Testis (tissue), 2 donors: Measurements from ENCODE around the gene ALDH5A1.

ENCODE experiments used
- POLR2A ChIP-seq: fragments of 450-650 bp; IDR thresholded peaks from one replicate; pipeline ENCODE4 v1.6.1; 2017; ENCODE audit warnings: antibody characterized with exemption, mild to moderate bottlenecking, moderate library complexity
- TF ChIP-seq, protein P1 (sequence below), 3 experiments: fragments of 450-650 bp in 2 of 3; fragments of 200-600 bp in 1 of 3; sonication (generic) in 1 of 3; IDR thresholded peaks; one replicate each; pipeline ENCODE4 v1.5.1; 2016 to 2019; ENCODE audit warnings: antibody characterized with exemption in 3 of 3, mild to moderate bottlenecking in 2 of 3, moderate library complexity in 1 of 3

DNA sequence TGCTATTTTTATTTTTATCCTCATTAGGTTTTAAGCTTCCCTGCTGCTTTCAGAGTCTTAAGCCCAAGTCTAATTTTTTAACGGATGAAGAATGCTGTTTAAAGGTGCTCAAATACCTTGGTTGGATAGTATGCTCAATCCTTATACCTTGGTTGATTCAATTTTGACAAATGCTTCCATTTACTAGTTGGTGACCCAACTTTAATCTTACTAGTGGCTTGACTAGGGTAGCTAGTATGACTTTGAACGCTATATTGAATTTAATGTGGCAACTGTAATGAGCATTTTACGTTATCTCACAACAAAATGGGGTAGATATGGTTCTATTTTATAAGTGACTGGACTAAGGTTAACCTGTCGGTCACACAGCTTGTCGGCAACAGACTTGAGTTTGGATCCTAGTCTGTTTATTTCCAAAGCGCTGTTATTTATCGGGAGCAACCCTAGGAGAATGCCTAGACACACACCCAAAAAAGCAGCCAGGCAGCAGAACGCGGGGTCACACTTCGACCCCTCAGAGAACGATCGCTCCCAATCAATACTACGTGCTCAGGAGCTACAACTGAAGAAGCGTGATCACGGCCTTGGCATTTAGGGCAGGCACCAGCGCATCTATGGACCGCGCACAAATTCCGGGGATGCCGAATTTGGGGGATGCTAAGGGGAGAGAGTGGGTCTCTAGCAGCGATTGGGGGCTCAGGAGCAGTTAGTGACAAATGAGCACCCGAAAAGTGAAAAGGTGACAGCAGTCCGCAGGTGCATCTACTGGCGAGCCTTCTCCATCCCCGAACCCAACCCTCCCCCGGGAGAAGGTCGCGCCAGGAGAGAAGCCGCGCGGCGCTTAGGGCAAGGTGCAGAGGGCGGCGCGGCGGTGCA is 586 bp upstream of the ALDH5A1 start:
- TF ChIP-seq, protein P1, sequence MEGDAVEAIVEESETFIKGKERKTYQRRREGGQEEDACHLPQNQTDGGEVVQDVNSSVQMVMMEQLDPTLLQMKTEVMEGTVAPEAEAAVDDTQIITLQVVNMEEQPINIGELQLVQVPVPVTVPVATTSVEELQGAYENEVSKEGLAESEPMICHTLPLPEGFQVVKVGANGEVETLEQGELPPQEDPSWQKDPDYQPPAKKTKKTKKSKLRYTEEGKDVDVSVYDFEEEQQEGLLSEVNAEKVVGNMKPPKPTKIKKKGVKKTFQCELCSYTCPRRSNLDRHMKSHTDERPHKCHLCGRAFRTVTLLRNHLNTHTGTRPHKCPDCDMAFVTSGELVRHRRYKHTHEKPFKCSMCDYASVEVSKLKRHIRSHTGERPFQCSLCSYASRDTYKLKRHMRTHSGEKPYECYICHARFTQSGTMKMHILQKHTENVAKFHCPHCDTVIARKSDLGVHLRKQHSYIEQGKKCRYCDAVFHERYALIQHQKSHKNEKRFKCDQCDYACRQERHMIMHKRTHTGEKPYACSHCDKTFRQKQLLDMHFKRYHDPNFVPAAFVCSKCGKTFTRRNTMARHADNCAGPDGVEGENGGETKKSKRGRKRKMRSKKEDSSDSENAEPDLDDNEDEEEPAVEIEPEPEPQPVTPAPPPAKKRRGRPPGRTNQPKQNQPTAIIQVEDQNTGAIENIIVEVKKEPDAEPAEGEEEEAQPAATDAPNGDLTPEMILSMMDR (IDR thresholded peaks at IDR 0.05), result no peak
- no peak for TF ChIP-seq POLR2A
